Stimulated activated CD8-positive, alpha-beta memory T cell treated with anti-CD3 and anti-CD28 coated beads, Interleukin-15, amount 100 ng/mL, for 1 hour (primary cell): ENCODE results near the gene ATP11A.

Experiments
- DNase-seq: peaks from one replicate; pipeline ENCODE4 v3.0.0-alpha.2; 2020; ENCODE audit warnings: low read depth

The ATP11A gene

DNA sequence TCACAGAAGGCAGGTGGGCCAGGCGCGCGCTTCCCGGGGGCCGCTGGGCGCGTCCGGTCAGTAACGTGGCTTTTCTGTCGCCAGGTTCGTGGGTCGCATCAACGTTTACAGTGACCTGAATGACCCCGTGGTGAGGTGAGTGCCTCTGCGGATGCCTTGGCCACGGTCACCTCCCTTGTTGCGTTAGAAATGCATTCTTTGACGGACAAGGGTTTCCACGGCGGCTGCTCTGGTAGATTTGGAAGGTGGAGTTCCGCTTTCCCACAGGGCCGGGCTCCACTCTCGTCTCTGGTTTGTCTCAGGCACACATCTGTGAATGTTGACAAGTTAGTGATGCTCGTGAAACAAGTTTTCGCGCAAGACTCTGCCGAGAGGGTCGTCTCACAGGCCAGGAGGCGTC lies 130.0 kb downstream of the ATP11A start:
- no peak for DNase-seq

DNA sequence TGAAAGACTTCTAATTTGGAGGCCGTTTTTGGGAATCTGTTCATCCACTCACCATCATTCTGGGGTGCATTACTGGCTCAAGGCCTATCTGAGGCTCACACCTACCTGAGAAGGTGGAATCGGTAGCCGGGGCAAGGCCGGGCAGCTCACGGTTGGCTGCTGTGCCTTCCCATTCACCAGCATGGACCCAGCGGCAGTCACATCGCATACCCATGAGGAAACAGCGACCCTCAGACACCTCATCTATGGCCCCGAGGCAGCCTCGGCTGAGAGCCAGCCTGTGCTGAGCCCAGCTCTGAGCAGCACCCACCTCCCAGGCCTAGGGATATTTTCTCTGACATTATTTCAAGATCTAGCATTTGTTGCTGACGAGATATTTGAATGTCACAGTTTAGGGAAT lies 130.5 kb downstream of the ATP11A start:
- no peak for DNase-seq

DNA sequence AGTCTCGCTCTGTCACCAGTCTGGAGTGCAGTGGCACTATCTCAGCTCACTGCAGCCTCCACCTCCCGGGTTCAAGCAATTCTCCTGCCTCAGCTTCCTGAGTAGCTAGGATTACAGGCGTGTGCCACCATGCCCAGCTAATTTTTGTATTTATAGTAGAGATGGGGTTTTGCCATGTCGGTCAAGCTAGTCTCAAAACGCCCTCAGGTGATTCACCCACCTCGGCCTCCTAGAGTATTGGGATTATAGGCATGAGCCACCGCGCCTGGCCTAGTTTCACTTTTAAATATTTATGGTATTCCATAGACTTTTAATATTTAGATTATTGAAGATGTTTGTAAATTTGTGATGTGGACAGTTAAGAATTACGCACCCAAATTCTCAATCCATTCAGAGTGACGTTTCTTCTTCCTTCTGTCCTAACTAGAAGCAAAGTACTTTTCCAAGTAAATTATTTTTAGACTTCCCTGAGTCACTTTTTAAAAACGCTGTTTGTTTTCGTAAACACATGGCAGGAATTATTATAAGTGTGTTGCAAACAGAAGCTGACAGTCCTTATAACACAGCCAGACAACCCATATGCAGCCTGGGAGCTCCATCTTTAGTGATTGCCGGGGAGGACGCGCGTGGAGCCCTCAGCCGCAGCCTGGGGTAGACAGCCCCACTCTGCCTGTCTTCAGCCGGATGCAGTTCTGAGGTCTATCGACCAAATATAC lies 131.7 kb downstream of the ATP11A start:
- DNase-seq = no peak

DNA sequence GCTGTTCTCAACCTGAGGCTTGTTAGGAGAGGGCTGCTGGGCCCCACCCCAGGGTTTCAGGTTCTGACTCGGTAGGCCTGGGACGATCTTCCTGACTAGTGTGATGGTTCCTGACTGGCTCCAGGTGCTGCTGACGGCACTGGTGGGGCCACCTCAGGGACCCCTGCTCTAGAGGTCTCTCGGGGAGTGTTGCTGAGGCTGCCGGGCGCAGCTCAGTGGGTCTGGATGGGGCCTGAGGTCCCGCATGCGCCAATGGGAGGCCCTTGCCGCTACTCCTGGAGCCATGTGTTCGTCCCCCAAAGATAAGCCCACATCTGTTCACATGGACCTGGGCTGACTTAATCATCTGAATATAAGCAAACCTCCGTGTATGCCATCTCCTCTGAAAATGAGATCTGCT lies 133.0 kb downstream of the ATP11A start:
- DNase-seq = no peak

GRCh38 chr13:112824429-112824828 lies 134.6 kb downstream of the ATP11A start:
- no peak for DNase-seq

GRCh38 chr13:112825071-112825470 lies 135.2 kb downstream of the ATP11A start:
- no peak for DNase-seq

DNA sequence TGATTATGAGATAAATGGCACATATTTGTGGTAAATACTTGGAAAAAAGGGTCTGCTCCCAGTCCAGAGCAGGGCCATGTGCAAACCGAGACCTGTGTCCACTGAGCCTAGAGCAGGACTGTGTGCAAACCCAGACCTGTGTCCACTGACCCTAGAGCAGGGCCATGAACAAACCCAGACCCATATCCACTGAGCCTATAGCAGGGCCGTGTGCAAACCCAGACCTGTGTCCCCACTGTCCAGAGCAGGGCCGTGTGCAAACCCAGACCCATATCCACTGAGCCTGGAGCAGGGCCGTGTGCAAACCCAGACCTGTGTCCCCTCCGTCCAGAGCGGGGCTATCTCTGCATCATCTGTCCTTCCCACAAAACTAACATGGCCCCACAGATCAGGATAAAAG lies 136.0 kb downstream of the ATP11A start:
- no peak for DNase-seq

DNA sequence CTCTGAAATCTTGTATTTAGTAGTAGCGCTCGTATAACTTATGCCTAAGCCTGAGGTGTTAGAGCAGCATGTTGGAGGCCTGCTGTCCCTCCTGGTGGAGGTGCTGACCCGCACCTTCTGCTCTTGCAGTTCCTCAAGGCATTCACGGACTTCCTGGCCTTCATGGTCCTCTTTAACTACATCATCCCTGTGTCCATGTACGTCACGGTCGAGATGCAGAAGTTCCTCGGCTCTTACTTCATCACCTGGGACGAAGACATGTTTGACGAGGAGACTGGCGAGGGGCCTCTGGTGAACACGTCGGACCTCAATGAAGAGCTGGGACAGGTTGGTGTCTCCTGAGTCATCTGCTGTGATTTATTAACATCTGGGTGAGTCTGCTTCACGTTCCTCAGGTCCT lies 136.7 kb downstream of the ATP11A start:
- no peak for DNase-seq

DNA sequence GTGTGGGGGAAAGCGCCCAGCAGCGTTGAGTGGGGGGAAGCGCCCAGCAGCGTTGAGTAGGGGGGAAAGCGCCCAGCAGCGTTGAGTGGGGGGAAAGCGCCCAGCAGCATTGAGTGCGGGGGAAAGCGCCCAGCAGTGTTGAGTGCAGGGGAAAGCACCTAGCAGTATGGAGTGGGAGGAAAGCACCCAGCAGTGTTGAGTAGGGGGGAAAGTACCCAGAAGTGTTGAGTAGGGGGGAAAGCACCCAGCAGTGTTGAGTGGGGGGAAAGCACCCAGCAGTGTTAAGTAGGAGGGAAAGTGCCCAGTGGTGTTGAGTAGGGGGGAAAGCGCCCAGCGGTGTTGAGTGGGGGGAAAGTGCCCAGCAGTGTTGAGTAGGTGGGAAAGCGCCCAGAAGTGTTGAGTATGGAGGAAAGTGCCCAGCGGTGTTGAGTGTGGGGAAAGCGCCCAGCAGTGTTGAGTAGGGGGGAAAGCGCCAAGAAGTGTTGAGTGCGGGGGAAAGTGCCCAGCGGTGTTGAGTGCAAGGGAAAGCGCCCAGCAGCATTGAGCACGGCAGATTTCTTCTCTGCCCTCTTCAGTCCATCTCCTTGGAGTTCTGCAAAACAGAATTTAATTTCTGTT lies 138.4 kb downstream of the ATP11A start:
- no peak for DNase-seq

GRCh38 chr13:112828756-112829155 lies 138.9 kb downstream of the ATP11A start:
- no peak for DNase-seq

DNA sequence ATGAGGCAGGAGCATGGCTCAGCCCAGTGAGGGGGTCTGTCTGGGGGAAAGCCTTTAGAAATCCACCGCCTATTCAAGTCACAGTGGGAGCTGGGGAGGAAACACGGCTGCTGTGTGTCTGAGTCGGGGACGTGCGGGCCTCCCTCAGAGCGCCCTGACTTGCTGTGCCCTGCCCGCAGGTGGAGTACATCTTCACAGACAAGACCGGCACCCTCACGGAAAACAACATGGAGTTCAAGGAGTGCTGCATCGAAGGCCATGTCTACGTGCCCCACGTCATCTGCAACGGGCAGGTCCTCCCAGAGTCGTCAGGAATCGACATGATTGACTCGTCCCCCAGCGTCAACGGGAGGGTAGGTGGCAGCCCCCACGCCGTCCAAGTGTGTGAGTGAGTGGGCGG lies 141.4 kb downstream of the ATP11A start:
- DNase-seq = no peak

DNA sequence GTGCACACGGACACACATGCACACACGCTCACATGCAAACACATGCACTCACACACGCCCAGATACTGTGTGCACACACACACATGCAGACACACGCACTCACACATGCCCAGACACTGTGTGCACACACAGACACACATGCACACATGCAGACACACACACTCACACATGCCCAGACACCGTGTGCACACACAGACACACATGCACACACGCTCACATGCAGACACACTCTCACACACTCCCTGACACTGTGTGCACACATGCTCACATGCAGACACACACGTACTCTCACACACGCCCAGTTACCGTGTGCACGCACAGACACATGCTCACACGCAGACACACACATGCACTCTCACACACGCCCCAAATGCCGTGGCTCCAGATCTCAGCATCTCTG lies 142.0 kb downstream of the ATP11A start:
- DNase-seq = no peak

GRCh38 chr13:112832811-112833210 lies 143.0 kb downstream of the ATP11A start:
- no peak for DNase-seq

- no peak for DNase-seq
Measured at GRCh38 chr13:112833551-112834257, 143.9 kb downstream of the ATP11A start.

- DNase-seq = no peak
Measured at GRCh38 chr13:112835344-112835743, 145.5 kb downstream of the ATP11A start.

- DNase-seq = no peak
Measured at GRCh38 chr13:112835796-112836195, 146.0 kb downstream of the ATP11A start.

DNA sequence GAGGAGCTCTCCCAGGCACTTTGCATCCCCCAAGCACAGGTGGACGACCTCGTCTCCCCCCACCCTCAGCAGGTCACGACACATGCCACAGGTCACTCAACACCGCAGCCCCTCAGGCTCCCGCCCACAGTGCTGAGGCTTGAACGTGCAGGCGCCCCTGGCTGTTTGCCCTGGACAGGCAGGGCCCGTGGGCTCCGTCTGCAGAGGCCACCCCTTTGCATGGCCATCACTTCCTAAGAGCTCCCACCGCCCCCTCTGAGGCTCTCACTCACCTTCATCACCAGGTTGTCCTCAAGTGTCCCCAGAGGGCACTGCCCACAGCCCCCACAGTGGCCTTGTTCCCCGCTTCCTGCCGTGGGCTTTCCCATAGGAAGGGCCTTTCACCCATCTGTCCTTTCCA lies 147.1 kb downstream of the ATP11A start:
- DNase-seq = no peak

DNA sequence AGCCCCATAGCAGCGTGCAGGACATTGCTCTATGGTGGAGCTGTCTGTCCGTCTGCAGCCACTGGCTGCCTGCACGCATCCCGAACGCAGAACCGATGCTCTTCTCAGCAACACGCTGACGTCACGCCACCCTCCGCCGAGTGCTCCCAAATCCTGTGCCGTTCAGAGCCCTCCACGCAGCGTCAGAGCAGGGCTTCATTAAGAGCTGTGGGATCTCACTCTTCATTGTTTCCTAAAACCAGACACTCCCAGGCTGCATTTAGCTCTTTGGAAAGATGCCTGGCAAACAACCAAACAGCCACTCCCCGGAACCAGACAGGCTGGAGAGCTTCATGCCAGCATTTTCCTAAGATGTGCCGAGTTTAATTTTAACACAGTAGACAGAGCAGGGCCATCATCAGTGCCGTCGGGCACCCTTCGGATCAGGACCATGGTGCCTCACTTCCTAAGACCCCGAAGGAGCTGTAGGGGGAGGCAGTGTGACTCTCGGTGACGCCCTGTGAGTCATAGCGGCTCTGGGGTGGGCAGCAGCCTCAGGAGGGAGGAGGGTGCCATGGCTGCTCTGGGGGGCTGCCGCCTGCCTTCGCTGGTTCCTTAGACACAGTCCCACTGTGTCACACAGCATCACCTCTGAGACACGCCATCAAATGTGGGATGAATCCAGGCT lies 147.7 kb downstream of the ATP11A start:
- DNase-seq = no peak

DNA sequence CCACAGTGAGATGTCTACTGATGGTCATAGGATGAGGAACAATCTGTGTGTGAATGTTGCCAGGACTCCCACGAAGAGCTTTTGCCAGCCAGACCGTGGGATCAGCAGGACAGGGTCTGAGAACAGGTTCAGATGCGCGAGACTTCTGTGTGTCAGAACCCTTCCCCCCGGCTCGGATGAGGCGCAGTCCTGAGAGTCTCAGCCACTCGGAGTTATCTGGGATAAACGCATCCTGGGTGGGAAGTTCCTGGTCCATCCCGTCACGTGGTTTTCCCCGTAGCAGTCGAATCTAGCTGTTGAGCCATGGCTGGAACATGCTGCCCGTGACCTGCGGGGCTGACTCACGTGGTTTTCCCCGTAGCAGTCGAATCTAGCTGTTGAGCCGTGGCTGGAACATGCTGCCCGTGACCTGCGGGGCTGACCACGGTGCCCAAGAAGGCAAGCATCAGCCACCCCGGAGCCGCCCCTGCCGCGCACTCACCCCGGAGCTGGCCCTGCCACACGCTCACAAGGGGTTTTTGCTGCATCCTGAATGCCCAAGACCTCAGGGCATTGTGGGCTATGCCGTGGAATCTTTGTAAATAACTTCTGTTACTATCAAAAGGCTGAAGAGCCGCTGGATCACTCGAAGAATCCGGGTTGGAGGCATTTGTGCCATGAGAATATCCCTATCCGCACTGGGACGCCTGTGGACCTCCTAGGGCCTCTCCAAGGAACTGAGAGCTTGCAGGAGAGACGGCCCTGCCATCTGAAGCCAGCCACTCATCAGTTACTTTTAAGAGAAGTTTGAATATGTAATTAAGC lies 148.4 kb downstream of the ATP11A start:
- DNase-seq = no peak

DNA sequence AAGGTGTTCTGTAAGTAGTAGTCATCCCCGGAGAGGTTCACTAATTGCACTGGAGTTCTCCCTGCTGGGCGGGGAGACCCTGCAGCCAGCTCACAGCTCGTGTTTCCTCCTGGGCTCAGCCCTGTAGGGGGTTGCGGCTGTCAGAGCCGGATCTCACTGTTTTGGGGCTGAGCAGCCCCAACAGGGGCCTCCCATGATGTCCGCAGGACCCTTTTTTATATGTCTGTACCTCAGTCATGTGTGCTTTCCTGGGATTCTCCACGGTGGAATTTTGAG lies 148.9 kb downstream of the ATP11A start:
- no peak for DNase-seq

DNA sequence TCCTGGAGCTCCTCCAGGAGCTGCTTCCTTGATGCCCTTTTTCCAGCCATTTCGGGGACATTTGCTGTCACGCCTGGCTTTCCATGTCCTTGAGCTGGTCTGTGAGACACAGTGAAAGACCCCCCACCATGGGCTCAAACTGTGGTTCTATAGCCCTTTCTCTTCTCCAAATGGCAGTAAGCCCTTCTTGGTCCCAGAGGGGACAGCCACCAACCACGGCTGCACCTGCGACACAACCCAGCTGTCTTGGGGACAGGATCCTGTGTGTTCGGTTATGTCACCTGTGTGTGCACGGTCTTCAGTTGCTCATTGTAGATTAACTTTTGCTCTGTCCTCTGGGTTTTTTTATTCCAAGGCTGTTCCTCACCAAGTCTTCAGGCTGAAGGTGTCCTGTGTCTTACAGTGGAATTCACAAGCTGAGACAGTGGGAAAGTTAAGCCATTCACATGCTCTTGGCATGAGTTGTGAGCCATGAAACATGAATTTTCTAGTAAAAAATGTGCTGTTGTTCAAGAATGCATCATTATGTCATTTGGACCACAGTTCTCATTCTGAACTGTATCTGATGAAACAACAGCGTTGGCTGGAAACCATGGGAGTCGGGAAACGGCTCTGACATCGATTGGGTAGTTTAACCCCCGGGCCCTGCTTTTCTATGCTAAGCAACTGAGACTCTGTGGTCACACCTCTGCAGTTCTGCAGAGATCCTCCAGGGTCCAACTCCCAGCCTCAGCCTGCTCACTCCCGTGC lies 149.7 kb downstream of the ATP11A start:
- DNase-seq = no peak
